GM18951 (cell line): ENCODE results near the gene ZNF385C.

Source experiments
- POLR2A ChIP-seq: IDR thresholded peaks from 4 replicates; pipeline ENCODE4 v1.6.1; 2011; ENCODE audit warnings: mild to moderate bottlenecking; ENCODE audit not compliant: insufficient read length, insufficient read depth; ENCODE audit errors: extremely low read depth
- in situ Hi-C: fragments of 300-500 bp; cut with MboI; formaldehyde crosslinking; loops from one replicate; pipeline ENCODE4 v1.12.0; 2022; ENCODE audit warnings: low sequenced_read_pairs, mixed read lengths, inconsistent platforms; ENCODE audit not compliant: unreplicated experiment

The ZNF385C gene

DNA sequence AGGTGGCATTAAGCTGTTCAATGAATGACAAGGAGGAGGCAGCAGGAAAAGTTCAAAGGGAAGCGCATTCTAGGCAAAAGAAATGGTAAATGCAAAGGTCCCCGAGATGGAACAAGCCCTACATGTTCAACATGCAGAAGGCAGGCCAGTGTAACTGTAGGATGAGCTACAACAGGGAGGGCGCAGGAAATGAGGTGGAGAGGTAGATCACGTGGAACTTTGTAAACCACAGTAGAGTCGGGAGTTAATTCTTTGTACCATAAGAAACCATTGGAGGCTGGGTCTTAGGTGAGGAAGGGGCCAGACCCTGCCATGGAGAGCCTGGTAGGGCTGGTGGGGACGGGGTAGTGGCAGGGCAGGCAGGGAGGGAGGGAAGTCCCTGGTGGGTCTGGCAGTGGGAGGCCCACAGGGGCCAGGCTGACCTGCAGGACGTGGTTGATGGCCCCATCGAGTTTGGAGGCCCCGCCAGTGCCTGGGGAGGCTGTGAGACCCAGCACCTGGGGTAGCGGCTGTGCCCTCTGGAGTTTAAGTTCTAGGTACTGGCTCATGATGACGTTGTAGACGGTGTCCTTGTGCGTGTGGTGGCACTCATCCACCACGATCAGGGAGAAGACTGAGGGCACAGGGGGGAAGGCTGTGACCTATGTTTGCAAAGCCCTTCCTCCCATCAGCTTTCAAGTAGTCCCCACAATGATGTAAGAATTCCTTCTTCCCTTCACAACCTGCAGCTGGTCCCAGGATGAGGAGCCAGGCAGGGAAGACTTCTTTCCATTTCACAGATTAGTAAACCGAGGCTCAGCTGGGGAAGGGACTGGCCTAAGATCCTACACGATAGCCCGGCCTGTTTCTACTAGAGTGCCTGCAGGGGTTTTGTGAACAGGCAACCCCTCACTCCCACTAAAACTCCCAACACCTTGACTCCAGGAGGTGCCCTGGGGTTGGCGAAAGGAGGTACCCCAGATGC, 12.3 kb upstream of the ZNF385C start:
- in situ Hi-C loops, result loop anchor here (10.0 kb wide), 2 partner anchors 86 to 146 kb away; partner anchors contain the start of genes CNP and NKIRAS2
- no peak for TF ChIP-seq POLR2A

GRCh38 chr17:42109086-42109485, 10.8 kb upstream of the ZNF385C start:
- TF ChIP-seq POLR2A, result no peak
- in situ Hi-C loops, result no loop called here

- TF ChIP-seq POLR2A, result peak; percentile 34
- in situ Hi-C loops, result no loop called here
Measured at GRCh38 chr17:42107597-42108576, 9.6 kb upstream of the ZNF385C start.

DNA sequence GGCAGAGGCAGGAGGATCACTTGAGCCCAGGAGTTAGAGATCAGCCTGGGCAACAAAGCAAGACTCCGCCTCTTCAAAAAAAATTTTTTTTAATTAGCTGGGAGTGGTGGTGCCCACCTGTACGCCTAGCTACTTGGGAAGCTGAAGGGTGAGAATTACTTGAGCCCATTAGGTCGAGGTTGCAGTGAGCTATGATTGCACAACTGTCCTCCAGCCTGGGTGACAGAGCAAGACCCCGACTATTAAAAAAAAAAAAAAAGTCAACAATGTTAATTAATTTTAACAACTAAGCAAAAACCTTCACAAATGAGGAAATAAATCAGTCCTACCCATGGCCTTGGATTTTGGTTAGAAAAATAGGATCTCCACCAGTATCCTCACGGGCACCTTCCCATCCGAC, 8.9 kb upstream of the ZNF385C start:
- in situ Hi-C loops, result no loop called here

DNA sequence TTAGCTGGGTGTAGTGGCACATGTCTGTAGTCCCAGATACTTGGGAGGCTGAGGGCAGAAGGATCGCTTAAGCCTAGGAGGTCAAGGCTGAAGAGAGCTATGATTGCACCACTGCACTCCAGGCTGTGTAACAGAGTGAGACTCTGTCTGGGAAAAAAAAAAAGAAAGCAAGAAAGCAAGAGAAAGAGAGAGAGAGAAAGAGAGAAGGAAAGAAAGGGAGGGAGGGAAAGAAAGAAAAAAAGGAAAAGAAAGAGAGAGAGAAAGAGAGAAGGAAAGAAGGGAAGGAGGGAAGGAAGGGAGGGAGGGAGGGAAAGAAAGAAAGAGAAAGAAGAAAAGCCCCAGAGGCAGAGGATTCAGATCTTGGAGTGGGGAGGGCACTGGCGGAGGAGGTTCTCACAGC, 7.7 kb upstream of the ZNF385C start:
- in situ Hi-C loops, result no loop called here
- no peak for TF ChIP-seq POLR2A

More for the DNA sequence above, 8.9 kb upstream of the ZNF385C start:
- no peak for TF ChIP-seq POLR2A

DNA sequence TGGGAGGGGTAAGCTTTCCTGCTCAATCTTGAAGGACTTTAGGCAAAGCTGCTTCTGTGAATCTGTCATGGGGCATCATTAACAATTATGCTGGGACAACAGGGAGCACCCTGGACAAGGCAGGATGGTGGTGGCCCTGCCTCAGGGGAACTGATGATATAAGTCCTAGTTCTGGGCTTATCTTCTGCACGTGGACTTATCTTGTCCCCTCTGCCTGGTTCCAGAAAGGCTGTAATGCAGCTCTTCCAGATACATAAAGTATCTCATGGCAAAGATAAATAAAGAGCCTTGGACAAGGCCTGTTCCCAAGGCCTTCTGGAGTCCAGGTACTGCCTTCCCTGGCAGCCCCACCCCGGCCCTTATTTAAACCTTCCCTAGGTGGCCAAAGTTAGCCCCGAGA, 6.0 kb upstream of the ZNF385C start:
- no peak for TF ChIP-seq POLR2A
- in situ Hi-C loops, result no loop called here

- in situ Hi-C loops, result no loop called here
- no peak for TF ChIP-seq POLR2A
Measured at GRCh38 chr17:42103221-42103954, 5.1 kb upstream of the ZNF385C start.

- no peak for TF ChIP-seq POLR2A
- in situ Hi-C loops, result no loop called here
Measured at GRCh38 chr17:42101513-42102292, 3.4 kb upstream of the ZNF385C start.

GRCh38 chr17:42098730-42099399, 592 bp upstream of the ZNF385C start:
- no peak for TF ChIP-seq POLR2A
- in situ Hi-C loops, result no loop called here

GRCh38 chr17:42096360-42097111, 1.7 kb downstream of the ZNF385C start:
- in situ Hi-C loops, result no loop called here
- no peak for TF ChIP-seq POLR2A
